ENCODE results near the gene GSN. TPM values are rescaled to one million over a fixed set of nuclear protein-coding genes. Genes with fewer than 3 reads are reported as not detected.
A peak's percentile ranks its signal among the peaks of the same experiment; 100 is the strongest.

Gene GSN
- total and polyA plus RNA-seq, 11 donors = 379 to 2,088 (median 689) TPM

GRCh38 chr9:121220996-121221663 is 46.8 kb upstream of the GSN start:
- H3K9me3 ChIP-seq = no peaks in the 10 kb centered on the region
- TF ChIP-seq POLR2A (IDR thresholded peaks at IDR 0.05) (no peak), CTCF (IDR thresholded peaks at IDR 0.05) (no peak)
- no peak for ATAC-seq
- no peak overlapping the region for H3K27ac ChIP-seq
- H3K4me3 ChIP-seq = no peak overlapping the region
- no peaks in the 10 kb centered on the region for H3K27me3 ChIP-seq
- intact Hi-C loops (cut with DNase I) = loop anchor here in 6 of 10 donors (5.0 to 10.0 kb wide), 6 partner anchors 46 to 176 kb away; partner anchors contain the start of gene GSN (in 2 of the 6)
- peaks cover 0 to 18% (median 0%) of the 10 kb centered on the region in 12 donors for H3K4me1 ChIP-seq
- no peaks in the 10 kb centered on the region for H3K36me3 ChIP-seq
- WGBS, 4 donors = 81 to 88% (median 85%) methylated on average over 13 of the region's 13 CpGs
- no peak for DNase-seq

GRCh38 chr9:121221664-121222055 is 46.3 kb upstream of the GSN start:
- intact Hi-C loops (cut with DNase I) = loop anchor here in 6 of 10 donors (5.0 to 10.0 kb wide), 6 partner anchors 46 to 176 kb away; partner anchors contain the start of gene GSN (in 2 of the 6)
- DNase-seq = no peak
- no peaks in the 10 kb centered on the region for H3K27me3 ChIP-seq
- H3K4me3 ChIP-seq = no peak overlapping the region
- H3K4me1 ChIP-seq = peaks cover 0 to 12% (median 0%) of the 10 kb centered on the region in 12 donors
- H3K27ac ChIP-seq = no peak overlapping the region
- no peaks in the 10 kb centered on the region for H3K36me3 ChIP-seq
- 96 to 100% (median 99%) methylated on average over 1 to 2 of the region's 2 CpGs for WGBS, 4 donors
- no peaks in the 10 kb centered on the region for H3K9me3 ChIP-seq
- ATAC-seq = no peak
- TF ChIP-seq CTCF (IDR thresholded peaks at IDR 0.05) = no peak
- TF ChIP-seq POLR2A (IDR thresholded peaks at IDR 0.05) = no peak

- 63 to 66% (median 64%) methylated on average over 12 of the region's 12 CpGs for WGBS, 4 donors
- Histone ChIP-seq H3K27me3 (no peaks in the 10 kb centered on the region), H3K4me3 (no peak overlapping the region), H3K27ac (no peak overlapping the region), H3K4me1 (peaks cover 0 to 9% (median 0%) of the 10 kb centered on the region in 12 donors), H3K36me3 (no peaks in the 10 kb centered on the region), H3K9me3 (no peaks in the 10 kb centered on the region)
- DNase-seq (no peak), ATAC-seq (peak in 1 of 4 donors; percentile 56)
- intact Hi-C loops (cut with DNase I) = loop anchor here in 6 of 10 donors (5.0 to 10.0 kb wide), 6 partner anchors 45 to 175 kb away; partner anchors contain the start of gene GSN (in 2 of the 6)
- TF ChIP-seq CTCF (IDR thresholded peaks at IDR 0.05) = peak; percentile 59 to 84 (median 75)
- no peak for TF ChIP-seq POLR2A (IDR thresholded peaks at IDR 0.05)
Observed at GRCh38 chr9:121222524-121223171, 45.3 kb upstream of the GSN start.

GRCh38 chr9:121225240-121225639 is 42.7 kb upstream of the GSN start:
- Histone ChIP-seq H3K27ac (no peak overlapping the region), H3K27me3 (no peaks in the 10 kb centered on the region), H3K4me1 (peaks cover 0 to 9% (median 0%) of the 10 kb centered on the region in 12 donors), H3K4me3 (no peak overlapping the region), H3K9me3 (no peaks in the 10 kb centered on the region), H3K36me3 (no peaks in the 10 kb centered on the region)
- TF ChIP-seq CTCF (IDR thresholded peaks at IDR 0.05) = no peak
- no peak for TF ChIP-seq POLR2A (IDR thresholded peaks at IDR 0.05)
- WGBS, 4 donors = 66 to 73% (median 69%) methylated on average over 5 of the region's 5 CpGs
- ATAC-seq (no peak), DNase-seq (no peak)
- intact Hi-C loops (cut with DNase I) = loop anchor here in 2 of 10 donors (5.0 to 10.0 kb wide), 2 partner anchors 42 to 50 kb away; partner anchors contain the start of gene GSN (in 1 of the 2)

Measured in heart left ventricle (tissue), 16 donors.